ENCODE data around the gene OR52B4. TPM values are rescaled to one million over a fixed set of nuclear protein-coding genes. Genes with fewer than 3 reads are reported as not detected.
A peak's percentile ranks its signal among the peaks of the same experiment; 100 is the strongest.

Gene OR52B4
- total and polyA plus RNA-seq, 2 of the 8 experiments (the other 6 are each of a cell fraction or from before 2014, with no cell fraction given), result not detected

- no peak for TF ChIP-seq SAP30 (IDR thresholded peaks at IDR 0.05; ENCODE audit: insufficient read depth, insufficient replicate concordance, low read length)
- TF ChIP-seq TBP (IDR thresholded peaks at IDR 0.05; ENCODE audit: low read depth, low read length), result no peak; the same call in 1 of the 2 replicates
- TF ChIP-seq GTF2F1 (IDR thresholded peaks at IDR 0.05; ENCODE audit: borderline replicate concordance, low read depth, low read length), result no peak
- no peak for TF ChIP-seq FOSL1 (IDR thresholded peaks at IDR 0.05; ENCODE audit: insufficient read depth, low read depth, low read length)
- no peak for TF ChIP-seq EP300 (IDR thresholded peaks at IDR 0.05; ENCODE audit: borderline replicate concordance in 1 of 2, low read depth in 2 of 2, low read length in 2 of 2)
- TF ChIP-seq TEAD4 (IDR thresholded peaks at IDR 0.05; ENCODE audit: low read depth, low read length), result no peak
- TF ChIP-seq POU5F1 (IDR thresholded peaks at IDR 0.05; ENCODE audit: low read depth, low read length), result no peak
- TF ChIP-seq TCF12 (IDR thresholded peaks at IDR 0.05; ENCODE audit: low read depth, low read length), result no peak
- TF ChIP-seq HDAC6 (IDR thresholded peaks at IDR 0.05; ENCODE audit: low read depth, low read length), result no peak
- TF ChIP-seq RNF2 (IDR thresholded peaks at IDR 0.05; ENCODE audit: borderline replicate concordance, low read depth, low read length, missing control alignments, poor library complexity, severe bottlenecking), result no peak
- no peak for TF ChIP-seq EZH2 (IDR thresholded peaks at IDR 0.05; ENCODE audit: low read depth, low read length, severe bottlenecking)
- peak; percentile 59 for TF ChIP-seq KDM4A (IDR thresholded peaks at IDR 0.05; ENCODE audit: low read depth, low read length, severe bottlenecking)
- no peak for TF ChIP-seq YY1 (IDR thresholded peaks at IDR 0.05; ENCODE audit: low read depth, low read length)
- TF ChIP-seq ASH2L (IDR thresholded peaks at IDR 0.05; ENCODE audit: low read length), result peak; percentile 51
- TF ChIP-seq SP2 (IDR thresholded peaks at IDR 0.05; ENCODE audit: low read length), result no peak
- TF ChIP-seq EGR1 (IDR thresholded peaks at IDR 0.05; ENCODE audit: borderline replicate concordance, low read depth, low read length), result no peak
- TF ChIP-seq GABPA (IDR thresholded peaks at IDR 0.05; ENCODE audit: borderline replicate concordance, insufficient read depth, low read length), result no peak
- no peak for TF ChIP-seq JUN (IDR thresholded peaks at IDR 0.05; ENCODE audit: low read depth, low read length)
- no peak for TF ChIP-seq SRF (IDR thresholded peaks at IDR 0.05; ENCODE audit: low read depth, low read length)
- no peak for TF ChIP-seq ATF3 (IDR thresholded peaks at IDR 0.05; ENCODE audit: insufficient read depth, low read depth, low read length)
- TF ChIP-seq CBX8 (IDR thresholded peaks at IDR 0.05; ENCODE audit: borderline replicate concordance, low read depth, low read length), result no peak
- TF ChIP-seq SUZ12 (IDR thresholded peaks at IDR 0.05; ENCODE audit: low read length), result no peak
- 0 out of 4 replicates have a peak, but pooled peaks of 1 of the 2 experiments have one; percentile 21 for TF ChIP-seq SIN3A (conservative IDR thresholded peaks at IDR 0.05 in 1 of 2, IDR thresholded peaks at IDR 0.05 in 1 of 2; ENCODE audit: low read depth in 1 of 2, low read length in 2 of 2)
- no peak for TF ChIP-seq CEBPB (IDR thresholded peaks at IDR 0.05; ENCODE audit: low read depth, low read length)
Observed at GRCh38 chr11:4393209-4393857, 25.1 kb upstream of the OR52B4 start, which contains the start of gene TRIM21 (continued).

All from H1 (cell line).